K562 (cell line): ENCODE data around the gene LMO4. TPM values are rescaled to one million over a fixed set of nuclear protein-coding genes. Genes with fewer than 3 reads are reported as not detected.

Source experiments
- ATAC-seq: fragments of 200-7000 bp; cut with Tn5 transposase; 3 replicates; pipeline ENCODE4 v1.9.1; 2020; ENCODE audit warnings: moderate library complexity
- BruUV-seq: library from RNA; stranded (reverse); fragments of 400-500 nt; replicated peaks from 2 replicates; lab custom pipeline; 2021; lab: Mats Ljungman, UMichigan
- CTCF ChIA-PET: fragments of 300-600 bp; formaldehyde crosslinking; extraction: SDS; loops from one replicate; lab custom pipeline; 2021; ENCODE audit warnings: low intra/inter-chr PET ratio; lab: Yijun Ruan, JAX
- POLR2A ChIA-PET: fragments of 300-600, 350-650 bp; sonication (Branson Sonifier 250); formaldehyde crosslinking; extraction: SDS; loops from one replicate; lab custom pipeline; 2021; ENCODE audit warnings: antibody characterized with exemption, inconsistent platforms; lab: Yijun Ruan, JAX
- DNase-seq, 4 experiments: peaks; one replicate each; pipeline versions ENCODE4 v3.0.0 to v3.0.0-alpha.2; 2011 to 2018; ENCODE audit warnings: low spot score in 3 of 4, mixed read lengths in 3 of 4; ENCODE audit errors: extremely low read depth in 1 of 4
- FAIRE-seq: peaks from 2 replicates; lab custom pipeline; 2011; peaks lifted over from hg19 to GRCh38; lab: Jason Lieb, UNC
- H2AFZ ChIP-seq: 2 replicates; pipeline ENCODE4 v1.6.0; 2011; ENCODE audit warnings: low read depth, low read length, control low read depth, inconsistent platforms
- H3K27ac ChIP-seq: fragments of 200-600 bp; 3 replicates; pipeline ENCODE4 v1.8.0; 2011; ENCODE audit warnings: low read depth, mild to moderate bottlenecking, control low read depth, inconsistent platforms, low read length, moderate library complexity, mixed read lengths; ENCODE audit errors: extremely low read depth
- H3K27me3 ChIP-seq, 2 experiments: fragments of 300-600 bp in 1 of 2; 2 replicates in 1 of 2; 3 replicates in 1 of 2; pipeline versions ENCODE4 v1.6.0 to v1.8.0; 2011; ENCODE audit warnings: inconsistent platforms in 2 of 2, low read length in 2 of 2, mild to moderate bottlenecking in 1 of 2, mixed read lengths in 1 of 2, moderate library complexity in 1 of 2; ENCODE audit not compliant: control insufficient read depth in 2 of 2, insufficient read depth in 2 of 2
- H3K36me3 ChIP-seq: fragments of 300-600 bp; 3 replicates; pipeline ENCODE4 v1.8.0; 2011; ENCODE audit warnings: mild to moderate bottlenecking, low read length, inconsistent platforms; ENCODE audit not compliant: control insufficient read depth, insufficient read depth
- H3K4me1 ChIP-seq, 2 experiments: fragments of 200-600 bp in 1 of 2; replicated peaks in 1 of 2; 2 replicates in 1 of 2; 3 replicates in 1 of 2; pipeline versions ENCODE4 v1.5.1 to v1.8.0; 2011; ENCODE audit warnings: inconsistent platforms in 2 of 2, low read length in 2 of 2, mild to moderate bottlenecking in 1 of 2, mixed read lengths in 1 of 2, moderate library complexity in 1 of 2; ENCODE audit not compliant: control insufficient read depth in 2 of 2, insufficient read depth in 2 of 2
- H3K4me2 ChIP-seq: 2 replicates; pipeline ENCODE4 v1.6.1; 2011; ENCODE audit warnings: low read length, control low read depth, inconsistent platforms, mixed read lengths; ENCODE audit not compliant: insufficient read depth
- H3K4me3 ChIP-seq: fragments of 200-600 bp; sonication (generic), shearing (Covaris generic); 2 replicates; pipeline ENCODE4 v1.5.1; 2016; ENCODE audit warnings: control low read depth, inconsistent platforms
- H3K79me2 ChIP-seq: fragments of 200-600 bp; 3 replicates; pipeline ENCODE4 v1.8.0; 2011; ENCODE audit warnings: low read length, inconsistent platforms; ENCODE audit not compliant: control insufficient read depth, insufficient read depth
- H3K9ac ChIP-seq, 2 experiments: 2 replicates each; pipeline versions ENCODE4 v1.6.0 to v1.6.1; 2011; ENCODE audit warnings: low read depth in 2 of 2, low read length in 2 of 2, control low read depth in 1 of 2, inconsistent platforms in 1 of 2, mild to moderate bottlenecking in 1 of 2, mixed read lengths in 1 of 2; ENCODE audit not compliant: insufficient read depth in 1 of 2
- H3K9me1 ChIP-seq: one replicate; pipeline ENCODE4 v1.6.0; 2011; ENCODE audit warnings: inconsistent platforms, mild to moderate bottlenecking, low read length, moderate library complexity; ENCODE audit not compliant: control insufficient read depth, insufficient read depth
- H3K9me3 ChIP-seq: replicated peaks from 2 replicates; pipeline ENCODE4 v1.5.1; 2011; ENCODE audit warnings: low read depth, low read length, inconsistent platforms; ENCODE audit not compliant: control insufficient read depth, insufficient read depth
- H4K20me1 ChIP-seq: replicated peaks from 2 replicates; pipeline ENCODE4 v1.6.1; 2011; ENCODE audit warnings: low read length, inconsistent platforms, mixed read lengths; ENCODE audit not compliant: control insufficient read depth, insufficient read depth
- ARID2 ChIP-seq: fragments of 450-650 bp; IDR thresholded peaks from 2 replicates; pipeline ENCODE4 v1.6.1; 2017; ENCODE audit warnings: antibody characterized with exemption, mild to moderate bottlenecking
- CREB5 ChIP-seq: fragments of 250-450 bp; sonication (Bioruptor Pico); IDR thresholded peaks from 2 replicates; pipeline ENCODE4 v1.5.0; 2020; ENCODE audit warnings: mild to moderate bottlenecking
- REST ChIP-seq, 2 experiments: fragments of 450-650 bp; formaldehyde crosslinking in 1 of 2; IDR thresholded peaks; 2 replicates each; pipeline versions ENCODE4 v1.4.0 to v1.6.1; 2014 to 2020; ENCODE audit warnings: mild to moderate bottlenecking in 2 of 2, borderline replicate concordance in 1 of 2, low read depth in 1 of 2
- TAL1 ChIP-seq: fragments of 450-650 bp; IDR thresholded peaks from 2 replicates; pipeline ENCODE4 v1.6.1; 2016; ENCODE audit warnings: mild to moderate bottlenecking
- YBX1 ChIP-seq: fragments of 450-650 bp; IDR thresholded peaks from 2 replicates; pipeline ENCODE4 v1.7.1; 2016; ENCODE audit warnings: mild to moderate bottlenecking
- WGBS: fragments of 100-300 bp; shearing (Covaris generic); methylation state at CpG from one replicate; pipeline ENCODE4 v1.1.6; 2016; ENCODE audit warnings: low coverage, mixed read lengths; ENCODE audit not compliant: insufficient coverage; ENCODE audit errors: missing lambda C conversion rate; 5-methylcytosine and 5-hydroxymethylcytosine counted together
- in situ Hi-C: fragments of 300-500 bp; cut with MboI; formaldehyde crosslinking; loops from 4 replicates; pipeline ENCODE4 v1.15.0; 2018; ENCODE audit warnings: inconsistent platforms, mixed read lengths
- intact Hi-C: fragments of 100-400 bp; cut with micrococcal nuclease; formaldehyde crosslinking; loops from 2 replicates; pipeline ENCODE4 v1.14.2; 2022
- polyA plus RNA-seq, 8 experiments: library from polyadenylated mRNA; depleted of rRNA in 4 of 8; stranded (reverse) in 5 of 8; unstranded in 3 of 8; fragments of >200 nt; fragmentation: Nextera tagmentation in 2 of 8; fragmentation: Illumina TruSeq in 1 of 8; extraction: Ambion mirVana in 2 of 8; extraction: Trizol in 1 of 8; gene quantifications; 2 replicates each; pipeline versions ENCODE4 v1.2.1 to v1.2.3, GENCODE V29; 2011 to 2014; ENCODE audit warnings: inconsistent platforms in 1 of 8, missing spikeins in 1 of 8
- total RNA-seq, 7 experiments: library from RNA; depleted of rRNA in 6 of 7; stranded (reverse); fragments of >200 nt in 6 of 7; fragmentation: Illumina TruSeq in 2 of 7; extraction: Trizol in 2 of 7; gene quantifications; 2 replicates each; pipeline versions ENCODE4 v1.2.1 to v1.2.3, GENCODE V29; 2011 to 2021; ENCODE audit warnings: low replicate concordance in 1 of 7
- TF ChIP-seq, protein P1 (sequence below): fragments of 450-650 bp; IDR thresholded peaks from 2 replicates; pipeline ENCODE4 v1.6.1; 2014; ENCODE audit warnings: low read depth, mild to moderate bottlenecking, moderate library complexity, borderline replicate concordance

The LMO4 gene
- total and polyA plus RNA-seq, 9 of the 15 experiments (the other 6 are each of a cell fraction or from before 2014, with no cell fraction given), result 3.1 to 35.3 (median 22.4) TPM

GRCh38 chr1:87292684-87293493 lies 35.8 kb upstream of the LMO4 start:
- in situ Hi-C loops, result loop anchor here (25.0 kb wide), 1 partner anchor 644 kb away; no protein-coding TSS in a partner anchor
- H3K27me3 ChIP-seq, result peaks cover 5 to 14% of the 10 kb centered on the region in 2 experiments; a peak in 3 of 5 replicates
- POLR2A ChIA-PET, result no interaction called here
- no peak for TF ChIP-seq YBX1
- no peak for TF ChIP-seq TAL1
- TF ChIP-seq REST (IDR thresholded peaks at IDR 0.05; ENCODE audit: borderline replicate concordance), result peak; percentile 80
- TF ChIP-seq REST (CRISPR knock-in tag; IDR thresholded peaks at IDR 0.05; ENCODE audit: low read depth), result no peak
- TF ChIP-seq, protein P1, sequence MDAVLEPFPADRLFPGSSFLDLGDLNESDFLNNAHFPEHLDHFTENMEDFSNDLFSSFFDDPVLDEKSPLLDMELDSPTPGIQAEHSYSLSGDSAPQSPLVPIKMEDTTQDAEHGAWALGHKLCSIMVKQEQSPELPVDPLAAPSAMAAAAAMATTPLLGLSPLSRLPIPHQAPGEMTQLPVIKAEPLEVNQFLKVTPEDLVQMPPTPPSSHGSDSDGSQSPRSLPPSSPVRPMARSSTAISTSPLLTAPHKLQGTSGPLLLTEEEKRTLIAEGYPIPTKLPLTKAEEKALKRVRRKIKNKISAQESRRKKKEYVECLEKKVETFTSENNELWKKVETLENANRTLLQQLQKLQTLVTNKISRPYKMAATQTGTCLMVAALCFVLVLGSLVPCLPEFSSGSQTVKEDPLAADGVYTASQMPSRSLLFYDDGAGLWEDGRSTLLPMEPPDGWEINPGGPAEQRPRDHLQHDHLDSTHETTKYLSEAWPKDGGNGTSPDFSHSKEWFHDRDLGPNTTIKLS, result no peak
- 0 out of 2 replicates have a peak, but pooled peaks have one; percentile 19 for TF ChIP-seq ARID2
- TF ChIP-seq CREB5 (CRISPR knock-in tag), result no peak

More at GRCh38 chr1:87292684-87293493, 35.8 kb upstream of the LMO4 start:
- peak; percentile 74 for FAIRE-seq
- Histone ChIP-seq H3K4me3 (no peak overlapping the region), H3K79me2 (no peaks in the 10 kb centered on the region), H4K20me1 (no peaks in the 10 kb centered on the region), H3K4me2 (no peak overlapping the region), H2AFZ (no peak overlapping the region), H3K9me1 (no peaks in the 10 kb centered on the region), H3K36me3 (no peaks in the 10 kb centered on the region), H3K9ac (no peak overlapping the region), H3K9me3 (no peaks in the 10 kb centered on the region), H3K27ac (no peak overlapping the region), H3K4me1 (no peaks in the 10 kb centered on the region)
- peak; percentile 92 for ATAC-seq
- peak; percentile 49 to 77 (median 58) for DNase-seq
- intact Hi-C loops, result loop anchor here (2.0 kb wide), 2 partner anchors 158 to 660 kb away; no protein-coding TSS in a partner anchor
- CTCF ChIA-PET, result interaction anchor here (0.6 to 2.0 kb wide), 5 partner anchors 141 to 1483 kb away, joined by 3 to 12 read pairs (median 3); no protein-coding TSS in a partner anchor
- 2% methylated on average over 9 of the region's 9 CpGs for WGBS
- BruUV-seq, result no TSS peak
